Embryonic facial prominence (tissue), 1 donor: ENCODE measurements around the gene MTIF3.
"Not testable (repeated sequence)": the region's sequence is repeated elsewhere in the genome, so short reads cannot be mapped to it uniquely, and the experiment has no call there.

ENCODE experiments used
- DNase-seq: peaks from one replicate; pipeline ENCODE4 v3.0.0-alpha.2; 2016; ENCODE audit errors: extremely low spot score

The MTIF3 gene

GRCh38 chr13:27415116-27415515 lies 35.2 kb downstream of the MTIF3 start:
- no peak for DNase-seq

GRCh38 chr13:27411341-27411740 lies 39.0 kb downstream of the MTIF3 start:
- DNase-seq = no peak

- no peak for DNase-seq
Observed at GRCh38 chr13:27409013-27409412, 41.4 kb downstream of the MTIF3 start.

- DNase-seq = no peak
Observed at GRCh38 chr13:27408074-27408473, 42.3 kb downstream of the MTIF3 start.

GRCh38 chr13:27406178-27406939 lies 44.0 kb downstream of the MTIF3 start:
- DNase-seq = no peak

- DNase-seq = no peak
Observed at GRCh38 chr13:27405546-27406134, 44.7 kb downstream of the MTIF3 start.

GRCh38 chr13:27404680-27405079 lies 45.7 kb downstream of the MTIF3 start:
- DNase-seq = no peak

- no peak for DNase-seq
Observed at GRCh38 chr13:27403727-27404385, 46.5 kb downstream of the MTIF3 start.

- DNase-seq = peak; percentile 60
Observed at GRCh38 chr13:27403203-27403678, 47.1 kb downstream of the MTIF3 start.

- no peak for DNase-seq
Observed at GRCh38 chr13:27401210-27401609, 49.2 kb downstream of the MTIF3 start.

- DNase-seq = not testable (repeated sequence)
Observed at GRCh38 chr13:27400405-27400804, 50.0 kb downstream of the MTIF3 start.

GRCh38 chr13:27398360-27398759 lies 52.0 kb downstream of the MTIF3 start:
- no peak for DNase-seq

GRCh38 chr13:27396252-27396846 lies 54.0 kb downstream of the MTIF3 start:
- no peak for DNase-seq

- DNase-seq = no peak
Observed at GRCh38 chr13:27395007-27395510, 55.3 kb downstream of the MTIF3 start.

GRCh38 chr13:27393101-27393500 lies 57.3 kb downstream of the MTIF3 start:
- no peak for DNase-seq

GRCh38 chr13:27391471-27391870 lies 58.9 kb downstream of the MTIF3 start:
- DNase-seq = no peak

- DNase-seq = no peak
Observed at GRCh38 chr13:27389891-27390290, 60.5 kb downstream of the MTIF3 start.

GRCh38 chr13:27388241-27388640 lies 62.1 kb downstream of the MTIF3 start:
- DNase-seq = no peak
